GM23338 (cell line): ENCODE measurements around the gene ARHGEF37. TPM values are rescaled to one million over a fixed set of nuclear protein-coding genes. Genes with fewer than 3 reads are reported as not detected.

Experiments
- ATAC-seq: fragments of 200-7000 bp; cut with Tn5 transposase; 3 replicates; pipeline ENCODE4 v1.9.1; 2020
- DNase-seq: peaks from one replicate; pipeline ENCODE4 v3.0.0-alpha.2; 2015; ENCODE audit warnings: low spot score
- H2AFZ ChIP-seq: fragments of 200-600 bp; sonication (generic); 2 replicates; pipeline ENCODE4 v1.8.0; 2016; ENCODE audit warnings: antibody characterized with exemption, mild to moderate bottlenecking, moderate library complexity
- H3F3A ChIP-seq: fragments of 200-600 bp; sonication (generic); replicated peaks from 2 replicates; pipeline ENCODE4 v1.8.0; 2017; ENCODE audit warnings: antibody characterized with exemption, mixed run types, low read depth
- H3K27ac ChIP-seq: fragments of 200-600 bp; sonication (generic); 2 replicates; pipeline ENCODE4 v1.6.1; 2016; ENCODE audit warnings: low read depth
- H3K27me3 ChIP-seq: fragments of 200-600 bp; sonication (generic); 2 replicates; pipeline ENCODE4 v1.8.0; 2016; ENCODE audit warnings: mild to moderate bottlenecking, mixed run types, moderate library complexity; ENCODE audit not compliant: insufficient read depth
- H3K36me3 ChIP-seq: fragments of 200-600 bp; sonication (generic); 2 replicates; pipeline ENCODE4 v1.8.0; 2016; ENCODE audit warnings: mild to moderate bottlenecking; ENCODE audit not compliant: insufficient read depth
- H3K4me1 ChIP-seq: fragments of 200-600 bp; sonication (generic); 2 replicates; pipeline ENCODE4 v1.8.0; 2016; ENCODE audit warnings: mild to moderate bottlenecking, moderate library complexity; ENCODE audit not compliant: insufficient read depth
- H3K4me2 ChIP-seq: fragments of 200-600 bp; sonication (generic); 2 replicates; pipeline ENCODE4 v1.7.1; 2017; ENCODE audit warnings: mixed run types
- H3K4me3 ChIP-seq: fragments of 200-600 bp; sonication (generic); 2 replicates; pipeline ENCODE4 v1.6.1; 2016; ENCODE audit warnings: mixed run types
- H3K79me2 ChIP-seq: fragments of 200-600 bp; sonication (generic); replicated peaks from 2 replicates; pipeline ENCODE4 v1.8.0; 2017; ENCODE audit warnings: mild to moderate bottlenecking; ENCODE audit not compliant: insufficient read depth
- H3K9me2 ChIP-seq: fragments of 200-600 bp; sonication (generic); 2 replicates; pipeline ENCODE4 v1.8.0; 2017; ENCODE audit not compliant: insufficient read depth
- H4K20me1 ChIP-seq: fragments of 200-600 bp; sonication (generic); replicated peaks from 2 replicates; pipeline ENCODE4 v1.8.0; 2017; ENCODE audit warnings: mild to moderate bottlenecking; ENCODE audit not compliant: insufficient read depth
- H3K27ac Mint-ChIP-seq: 2 replicates; pipeline ENCODE4 v1.8.0; 2020; ENCODE audit warnings: inconsistent platforms, mild to moderate bottlenecking, moderate library complexity, mixed read lengths
- H3K27me3 Mint-ChIP-seq: 3 replicates; pipeline ENCODE4 v1.8.0; 2022; ENCODE audit warnings: low read depth, mild to moderate bottlenecking, moderate library complexity, mixed read lengths, inconsistent platforms; ENCODE audit not compliant: insufficient read depth, poor library complexity
- H3K36me3 Mint-ChIP-seq: 3 replicates; pipeline ENCODE4 v1.8.0; 2021; ENCODE audit warnings: low read depth, mild to moderate bottlenecking, inconsistent platforms, moderate library complexity, mixed read lengths
- H3K4me1 Mint-ChIP-seq: 3 replicates; pipeline ENCODE4 v1.8.0; 2020; ENCODE audit warnings: mild to moderate bottlenecking, inconsistent platforms, mixed read lengths
- H3K4me3 Mint-ChIP-seq: 3 replicates; pipeline ENCODE4 v1.8.0; 2021; ENCODE audit warnings: moderate library complexity, mild to moderate bottlenecking, inconsistent platforms, mixed read lengths
- H3K9me3 Mint-ChIP-seq: 3 replicates; pipeline ENCODE4 v1.8.0; 2020; ENCODE audit warnings: moderate library complexity, mild to moderate bottlenecking, inconsistent platforms, mixed read lengths
- CTCF ChIP-seq, 2 experiments: fragments of 200-600 bp in 1 of 2; sonication (generic) in 1 of 2; conservative IDR thresholded peaks; 2 replicates each; pipeline versions ENCODE4 v1.5.1 to v1.6.1; 2016 to 2017; ENCODE audit warnings: antibody characterized with exemption in 2 of 2, low read depth in 2 of 2, mild to moderate bottlenecking in 2 of 2, moderate library complexity in 1 of 2
- ETS1 ChIP-seq: IDR thresholded peaks from 2 replicates; pipeline ENCODE4 v1.6.1; 2016; ENCODE audit warnings: antibody characterized with exemption
- EZH2phosphoT487 ChIP-seq: fragments of 200-600 bp; sonication (generic); IDR thresholded peaks from one replicate; pipeline ENCODE4 v1.8.1; 2018; ENCODE audit warnings: antibody characterized with exemption; ENCODE audit not compliant: unreplicated experiment
- ZNF462 ChIP-seq: fragments of 250-450 bp; sonication (Bioruptor Pico); IDR thresholded peaks from 2 replicates; pipeline ENCODE4 v1.5.0; 2020; ENCODE audit warnings: mild to moderate bottlenecking, moderate library complexity
- polyA plus RNA-seq: library from polyadenylated mRNA; unstranded; fragments of >200 nt; fragmentation: Nextera tagmentation; extraction: Ambion mirVana; gene quantifications from 2 replicates; pipeline ENCODE4 v1.2.1, GENCODE V29; 2016
- total RNA-seq: library from RNA; depleted of rRNA; stranded (reverse); fragments of >200 nt; shearing (Covaris generic); gene quantifications from 2 replicates; pipeline ENCODE4 v1.2.3, GENCODE V29; 2014

The ARHGEF37 gene
- total and polyA plus RNA-seq, 2 experiments from 2014 or later = 0.14 to 0.79 TPM

GRCh38 chr5:149543361-149544027 lies 37.8 kb upstream of the ARHGEF37 start (continued):
- TF ChIP-seq EZH2phosphoT487 = no peak
- TF ChIP-seq CTCF (conservative IDR thresholded peaks at IDR 0.05; ENCODE audit: low read depth in 2 of 2) = no peak

GRCh38 chr5:149544028-149544420 lies 37.3 kb upstream of the ARHGEF37 start:
- Histone ChIP-seq H4K20me1 (peaks cover 72% of the 10 kb centered on the region), H3K4me3 (no peak overlapping the region), H3K4me1 (peaks cover 41% of the 10 kb centered on the region), H3K27ac (no peak overlapping the region), H3K9me2 (no peaks in the 10 kb centered on the region), H3F3A (no peaks in the 10 kb centered on the region), H3K27me3 (no peaks in the 10 kb centered on the region), H2AFZ (no peak overlapping the region), H3K36me3 (peaks cover 17% of the 10 kb centered on the region), H3K79me2 (peaks cover 98% of the 10 kb centered on the region), H3K4me2 (no peak overlapping the region)
- H3K4me1 Mint-ChIP-seq = peaks cover 47% of the 10 kb centered on the region
- H3K36me3 Mint-ChIP-seq = peaks cover 81% of the 10 kb centered on the region
- no peaks in the 10 kb centered on the region for H3K9me3 Mint-ChIP-seq
- H3K4me3 Mint-ChIP-seq = no peak overlapping the region
- TF ChIP-seq CTCF (conservative IDR thresholded peaks at IDR 0.05; ENCODE audit: low read depth in 2 of 2) (no peak), ZNF462 (no peak), ETS1 (no peak)
- H3K27me3 Mint-ChIP-seq = peaks cover 8% of the 10 kb centered on the region
- H3K27ac Mint-ChIP-seq = no peak overlapping the region
- ATAC-seq = no peak
- no peak for DNase-seq
